Vagina (tissue), 2 donors: ENCODE data around the gene ZNF664. TPM values are rescaled to one million over a fixed set of nuclear protein-coding genes. Genes with fewer than 3 reads are reported as not detected.

Experiments used
- DNase-seq, 2 donors: peaks; one replicate each; pipeline ENCODE4 v3.0.0-alpha.2; 2017; ENCODE audit errors: extremely low spot score in 2 of 2
- H3K27ac ChIP-seq: fragments of 200-600 bp; sonication (generic); one replicate; pipeline ENCODE4 v1.5.1; 2019
- H3K27me3 ChIP-seq: fragments of 200-600 bp; sonication (generic); one replicate; pipeline ENCODE4 v1.5.1; 2019
- H3K36me3 ChIP-seq, 2 donors: fragments of 200-600 bp; sonication (generic); one replicate each; pipeline ENCODE4 v1.5.1; 2017 to 2019
- H3K4me1 ChIP-seq: fragments of 200-600 bp; sonication (generic); one replicate; pipeline ENCODE4 v1.5.1; 2019
- H3K4me3 ChIP-seq, 2 donors: fragments of 200-600 bp; sonication (generic); 1 replicate in 1 of 2; 2 replicates in 1 of 2; pipeline ENCODE4 v1.5.1; 2016 to 2019
- H3K9me3 ChIP-seq: fragments of 200-600 bp; sonication (generic); one replicate; pipeline ENCODE4 v1.5.1; 2019
- POLR2A ChIP-seq, 2 donors: fragments of 450-650 bp; IDR thresholded peaks; one replicate each; pipeline ENCODE4 v1.6.1; 2017; ENCODE audit warnings: antibody characterized with exemption in 2 of 2, mild to moderate bottlenecking in 2 of 2, moderate library complexity in 2 of 2
- POLR2AphosphoS5 ChIP-seq, 2 donors: sonication (generic); formaldehyde crosslinking; IDR thresholded peaks; one replicate each; pipeline ENCODE4 v1.9.0; 2017; ENCODE audit warnings: antibody characterized with exemption in 2 of 2, mild to moderate bottlenecking in 2 of 2, low read depth in 1 of 2; ENCODE audit not compliant: insufficient read depth in 1 of 2
- intact Hi-C: fragments of 100-400 bp; cut with DNase I; formaldehyde crosslinking; loops from one replicate; pipeline ENCODE4 v1.15.1; 2023
- total RNA-seq: library from RNA; depleted of rRNA; stranded (reverse); fragments of >200 nt; gene quantifications from one replicate; pipeline ENCODE4 v1.2.3, GENCODE V29; 2016
- TF ChIP-seq, protein P1 (sequence below), 3 experiments: fragments of 450-650 bp in 2 of 3; fragments of 200-600 bp in 1 of 3; sonication (generic) in 1 of 3; IDR thresholded peaks; one replicate each; pipeline ENCODE4 v1.5.1; 2017 to 2019; ENCODE audit warnings: antibody characterized with exemption in 3 of 3, mild to moderate bottlenecking in 2 of 3, moderate library complexity in 2 of 3

The ZNF664 gene
- total RNA-seq, 1 donor from 2014 or later: 40.5 TPM

DNA sequence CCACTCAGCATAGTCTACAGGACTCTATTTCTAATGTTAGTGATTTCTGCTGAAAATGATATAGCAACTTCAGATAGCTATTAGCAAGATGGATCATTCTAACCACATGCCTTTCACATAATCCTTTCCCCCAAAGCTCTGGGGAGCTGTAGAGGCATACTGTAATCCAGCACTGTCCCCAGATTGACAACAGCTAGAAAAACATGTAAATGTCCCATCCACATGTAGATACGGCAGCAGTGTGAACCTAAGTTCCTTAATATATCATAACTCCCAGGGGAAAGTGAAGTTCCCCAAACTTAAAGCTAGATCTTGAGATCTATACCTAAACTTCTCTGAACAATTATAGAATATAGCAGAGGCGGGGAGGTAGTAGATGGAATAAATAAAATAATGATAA is 14.0 kb downstream of the ZNF664 start:
- intact Hi-C loops: no loop called here
- Histone ChIP-seq H3K27me3 (no peaks in the 10 kb centered on the region), H3K4me3 (no peak overlapping the region), H3K27ac (peak overlapping the region; percentile 55), H3K36me3 (peaks cover 0 to 20% of the 10 kb centered on the region in 2 donors), H3K4me1 (peaks cover 34% of the 10 kb centered on the region), H3K9me3 (no peaks in the 10 kb centered on the region)
- no peak for DNase-seq
- TF ChIP-seq POLR2AphosphoS5 (IDR thresholded peaks at IDR 0.05; ENCODE audit: insufficient read depth in 1 of 2, low read depth in 1 of 2) (no peak), POLR2A (IDR thresholded peaks at IDR 0.05) (no peak)
- TF ChIP-seq, protein P1, sequence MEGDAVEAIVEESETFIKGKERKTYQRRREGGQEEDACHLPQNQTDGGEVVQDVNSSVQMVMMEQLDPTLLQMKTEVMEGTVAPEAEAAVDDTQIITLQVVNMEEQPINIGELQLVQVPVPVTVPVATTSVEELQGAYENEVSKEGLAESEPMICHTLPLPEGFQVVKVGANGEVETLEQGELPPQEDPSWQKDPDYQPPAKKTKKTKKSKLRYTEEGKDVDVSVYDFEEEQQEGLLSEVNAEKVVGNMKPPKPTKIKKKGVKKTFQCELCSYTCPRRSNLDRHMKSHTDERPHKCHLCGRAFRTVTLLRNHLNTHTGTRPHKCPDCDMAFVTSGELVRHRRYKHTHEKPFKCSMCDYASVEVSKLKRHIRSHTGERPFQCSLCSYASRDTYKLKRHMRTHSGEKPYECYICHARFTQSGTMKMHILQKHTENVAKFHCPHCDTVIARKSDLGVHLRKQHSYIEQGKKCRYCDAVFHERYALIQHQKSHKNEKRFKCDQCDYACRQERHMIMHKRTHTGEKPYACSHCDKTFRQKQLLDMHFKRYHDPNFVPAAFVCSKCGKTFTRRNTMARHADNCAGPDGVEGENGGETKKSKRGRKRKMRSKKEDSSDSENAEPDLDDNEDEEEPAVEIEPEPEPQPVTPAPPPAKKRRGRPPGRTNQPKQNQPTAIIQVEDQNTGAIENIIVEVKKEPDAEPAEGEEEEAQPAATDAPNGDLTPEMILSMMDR (IDR thresholded peaks at IDR 0.05): no peak

DNA sequence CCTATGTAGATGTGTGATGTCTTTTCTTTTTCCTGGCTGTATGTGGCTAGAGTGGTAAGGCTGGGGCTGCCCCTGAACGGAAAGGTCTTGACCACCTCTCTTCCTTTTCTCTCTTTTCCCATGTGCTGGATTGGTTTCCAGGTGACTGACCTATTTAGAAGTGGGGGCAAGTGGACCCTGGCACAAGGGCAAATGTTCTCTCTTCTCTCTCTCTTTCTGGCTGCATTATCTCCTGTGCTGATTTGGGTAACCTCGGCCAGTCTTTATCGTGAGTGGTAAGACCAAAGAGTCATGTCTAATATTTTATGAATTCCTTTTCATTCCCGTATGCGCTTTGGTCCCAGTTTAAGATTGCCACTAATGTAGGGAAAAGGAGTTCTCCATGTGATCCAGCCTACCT is 16.2 kb downstream of the ZNF664 start:
- no peak for DNase-seq
- H3K4me1 ChIP-seq: peaks cover 26% of the 10 kb centered on the region
- H3K36me3 ChIP-seq: peaks cover 0 to 26% of the 10 kb centered on the region in 2 donors
- TF ChIP-seq, protein P1 (IDR thresholded peaks at IDR 0.05): no peak
- intact Hi-C loops: no loop called here
- no peak overlapping the region for H3K27ac ChIP-seq
- H3K27me3 ChIP-seq: no peaks in the 10 kb centered on the region
- no peak overlapping the region for H3K4me3 ChIP-seq
- no peaks in the 10 kb centered on the region for H3K9me3 ChIP-seq

DNA sequence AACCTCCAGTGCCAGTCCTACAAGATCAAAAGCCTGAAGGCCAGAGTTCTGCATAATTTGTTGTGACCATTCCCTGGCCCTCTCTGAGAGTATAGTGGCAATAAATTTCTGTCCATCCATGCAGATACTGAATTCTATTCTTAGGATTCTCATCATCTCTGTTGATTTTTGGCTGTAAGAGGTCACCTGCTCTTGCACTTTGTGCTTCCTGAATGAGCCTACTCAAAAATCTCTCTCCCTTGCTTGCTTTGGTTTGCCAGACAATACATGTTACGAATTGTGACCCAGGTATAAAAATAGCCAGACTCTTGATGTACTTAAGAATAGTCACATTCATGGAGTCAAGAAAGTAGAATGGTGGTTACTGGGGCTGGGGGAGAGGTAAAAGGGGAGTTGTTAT is 16.7 kb downstream of the ZNF664 start:
- Histone ChIP-seq H3K27me3 (no peaks in the 10 kb centered on the region), H3K36me3 (peaks cover 0 to 26% of the 10 kb centered on the region in 2 donors), H3K4me3 (no peak overlapping the region), H3K27ac (no peak overlapping the region), H3K9me3 (no peaks in the 10 kb centered on the region), H3K4me1 (peaks cover 21% of the 10 kb centered on the region)
- TF ChIP-seq, protein P1 (IDR thresholded peaks at IDR 0.05): no peak
- TF ChIP-seq POLR2AphosphoS5 (IDR thresholded peaks at IDR 0.05; ENCODE audit: insufficient read depth in 1 of 2, low read depth in 1 of 2) (no peak), POLR2A (IDR thresholded peaks at IDR 0.05) (no peak)
- DNase-seq: no peak
- intact Hi-C loops: no loop called here

DNA sequence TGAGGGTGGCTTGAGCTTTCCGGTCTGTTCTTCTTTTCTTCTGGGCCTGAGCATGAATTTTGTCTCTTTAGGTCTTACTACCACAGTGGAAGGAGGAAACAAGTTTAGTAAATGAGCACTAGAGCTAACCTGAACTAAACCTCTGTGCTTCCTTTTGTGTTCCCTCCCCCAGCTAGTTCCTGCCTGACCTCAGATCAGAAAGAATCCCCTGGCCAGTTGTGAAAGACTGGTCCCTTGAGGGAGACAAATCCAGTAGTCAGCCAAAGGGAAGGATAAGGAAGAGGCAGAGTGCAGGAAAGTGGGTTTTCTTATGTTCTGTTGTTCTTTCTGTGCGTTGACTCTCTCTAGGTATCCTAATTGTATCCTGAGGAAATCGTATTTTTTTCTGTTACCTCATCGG is 17.5 kb downstream of the ZNF664 start:
- Histone ChIP-seq H3K4me3 (no peak overlapping the region), H3K27me3 (no peaks in the 10 kb centered on the region), H3K9me3 (no peaks in the 10 kb centered on the region), H3K36me3 (peaks cover 0 to 26% of the 10 kb centered on the region in 2 donors), H3K27ac (no peak overlapping the region), H3K4me1 (peaks cover 28% of the 10 kb centered on the region)
- no peak for DNase-seq
- TF ChIP-seq, protein P1 (IDR thresholded peaks at IDR 0.05): no peak
- TF ChIP-seq POLR2AphosphoS5 (IDR thresholded peaks at IDR 0.05; ENCODE audit: insufficient read depth in 1 of 2, low read depth in 1 of 2) (no peak), POLR2A (IDR thresholded peaks at IDR 0.05) (no peak)
- intact Hi-C loops: no loop called here

DNA sequence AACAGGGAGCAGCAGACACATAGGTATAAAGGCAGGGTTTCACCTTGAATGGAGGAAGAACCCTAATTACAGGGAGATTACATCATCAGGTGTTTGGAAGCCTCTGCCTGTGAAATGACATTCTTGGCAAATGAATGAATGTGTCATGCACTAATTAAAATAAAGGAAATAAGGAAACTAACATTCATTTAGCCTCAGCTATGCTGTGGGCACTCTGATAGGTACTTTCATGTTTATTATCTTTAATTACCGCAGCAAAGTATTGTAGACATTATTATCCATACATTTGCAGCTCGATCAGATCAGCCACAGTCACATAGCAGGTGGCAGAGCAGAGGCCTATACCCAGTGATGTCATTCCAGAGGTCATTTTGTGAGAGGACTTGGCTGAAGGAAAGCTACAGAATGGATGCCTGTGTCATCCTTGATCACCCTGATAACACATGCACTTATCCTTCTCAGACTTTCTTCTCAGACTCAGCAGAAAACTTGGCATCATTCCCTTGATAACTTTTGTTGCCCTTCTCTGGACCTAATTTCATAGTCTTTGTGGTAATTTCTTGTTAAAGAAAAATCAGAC is 18.4 kb downstream of the ZNF664 start:
- peaks cover 0 to 26% of the 10 kb centered on the region in 2 donors for H3K36me3 ChIP-seq
- H3K27me3 ChIP-seq: no peaks in the 10 kb centered on the region
- no peaks in the 10 kb centered on the region for H3K9me3 ChIP-seq
- intact Hi-C loops: no loop called here
- no peak for DNase-seq
- H3K27ac ChIP-seq: no peak overlapping the region
- H3K4me1 ChIP-seq: peaks cover 32% of the 10 kb centered on the region
- no peak overlapping the region for H3K4me3 ChIP-seq
- no peak for TF ChIP-seq POLR2AphosphoS5 (IDR thresholded peaks at IDR 0.05; ENCODE audit: insufficient read depth in 1 of 2, low read depth in 1 of 2)
- TF ChIP-seq, protein P1 (IDR thresholded peaks at IDR 0.05): no peak
- no peak for TF ChIP-seq POLR2A (IDR thresholded peaks at IDR 0.05)
